B cell (primary cell): ENCODE data around the gene VPS26B.
A peak's percentile ranks its signal among the peaks of the same experiment; 100 is the strongest.

Experiments
- EZH2 ChIP-seq: IDR thresholded peaks from 2 replicates; pipeline ENCODE4 v1.6.1; 2012; ENCODE audit warnings: borderline replicate concordance, low read depth, mild to moderate bottlenecking, moderate library complexity, low read length; ENCODE audit not compliant: insufficient read depth, poor library complexity, severe bottlenecking
- TF ChIP-seq, protein P1 (sequence below): fragments of 200-600 bp; IDR thresholded peaks from one replicate; pipeline ENCODE4 v1.8.0; 2022; ENCODE audit warnings: antibody characterized with exemption, mild to moderate bottlenecking

DNA sequence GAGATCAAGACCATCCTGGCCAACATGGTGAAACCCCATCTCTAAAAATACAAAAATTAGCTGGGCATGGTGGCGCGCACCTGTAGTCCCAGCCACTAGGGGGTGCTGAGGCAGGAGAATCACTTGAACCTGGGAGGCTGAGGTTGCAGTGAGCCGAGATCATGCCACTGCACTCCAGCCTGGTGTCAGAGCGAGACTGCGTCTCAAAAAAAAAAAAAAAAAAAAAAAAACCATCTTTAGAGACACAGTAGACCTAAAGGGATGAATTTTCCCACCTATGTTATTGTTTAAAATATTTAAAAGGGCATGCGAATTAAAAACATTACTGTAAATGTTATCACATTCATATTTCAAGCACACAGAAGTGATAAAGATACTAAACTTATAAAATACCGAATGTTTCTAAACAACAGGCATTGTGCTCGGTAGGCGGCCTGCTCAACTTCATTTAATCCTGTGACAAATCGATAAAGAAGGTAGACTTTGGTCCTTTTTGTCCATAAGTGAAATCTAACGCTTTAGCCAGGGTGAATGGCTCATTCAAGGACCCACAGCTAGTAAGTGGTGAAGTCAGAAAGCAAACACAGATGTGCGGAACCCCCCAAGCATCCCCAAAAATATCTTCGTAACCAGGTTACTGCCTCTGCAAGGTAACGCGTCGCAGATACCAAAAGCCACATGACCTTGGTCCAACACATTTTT lies 16.8 kb upstream of the VPS26B start:
- TF ChIP-seq, protein P1, sequence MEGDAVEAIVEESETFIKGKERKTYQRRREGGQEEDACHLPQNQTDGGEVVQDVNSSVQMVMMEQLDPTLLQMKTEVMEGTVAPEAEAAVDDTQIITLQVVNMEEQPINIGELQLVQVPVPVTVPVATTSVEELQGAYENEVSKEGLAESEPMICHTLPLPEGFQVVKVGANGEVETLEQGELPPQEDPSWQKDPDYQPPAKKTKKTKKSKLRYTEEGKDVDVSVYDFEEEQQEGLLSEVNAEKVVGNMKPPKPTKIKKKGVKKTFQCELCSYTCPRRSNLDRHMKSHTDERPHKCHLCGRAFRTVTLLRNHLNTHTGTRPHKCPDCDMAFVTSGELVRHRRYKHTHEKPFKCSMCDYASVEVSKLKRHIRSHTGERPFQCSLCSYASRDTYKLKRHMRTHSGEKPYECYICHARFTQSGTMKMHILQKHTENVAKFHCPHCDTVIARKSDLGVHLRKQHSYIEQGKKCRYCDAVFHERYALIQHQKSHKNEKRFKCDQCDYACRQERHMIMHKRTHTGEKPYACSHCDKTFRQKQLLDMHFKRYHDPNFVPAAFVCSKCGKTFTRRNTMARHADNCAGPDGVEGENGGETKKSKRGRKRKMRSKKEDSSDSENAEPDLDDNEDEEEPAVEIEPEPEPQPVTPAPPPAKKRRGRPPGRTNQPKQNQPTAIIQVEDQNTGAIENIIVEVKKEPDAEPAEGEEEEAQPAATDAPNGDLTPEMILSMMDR: peak; percentile 94
- no peak for TF ChIP-seq EZH2
